HCT116 (cell line): ENCODE results near the gene ERBB4. TPM values are rescaled to one million over a fixed set of nuclear protein-coding genes. Genes with fewer than 3 reads are reported as not detected.

Experiments used
- ATAC-seq: fragments of 200-7000 bp; cut with Tn5 transposase; 2 replicates; pipeline ENCODE4 v1.9.1; 2020; ENCODE audit warnings: mild to moderate bottlenecking, moderate library complexity
- BruUV-seq: library from RNA; stranded (reverse); fragments of 400-500 nt; replicated peaks from 2 replicates; lab custom pipeline; 2021; lab: Mats Ljungman, UMichigan
- CTCF ChIA-PET: fragments of 300-600 bp; sonication (Branson Sonifier 250); formaldehyde crosslinking; loops from one replicate; lab custom pipeline; 2021; ENCODE audit warnings: antibody characterized with exemption; lab: Charles Lee
- POLR2A ChIA-PET: fragments of 300-600, 350-600 bp; sonication (Branson Sonifier 250); formaldehyde crosslinking; loops from one replicate; lab custom pipeline; 2021; ENCODE audit warnings: antibody characterized with exemption; lab: Charles Lee
- RAD21 ChIA-PET, 2 experiments: fragments of 300-600 bp; sonication (Branson Sonifier 250); formaldehyde crosslinking; loops; one replicate each; lab custom pipeline; 2023; ENCODE audit warnings: low total read pairs in 2 of 2; ENCODE audit not compliant: uncharacterized antibody in 2 of 2, unreplicated experiment in 2 of 2, low non-redundant PET in 1 of 2; lab: Charles Lee
- DNase-seq: peaks from one replicate; pipeline ENCODE4 v3.0.0-alpha.2; 2010; ENCODE audit warnings: low read depth, low spot score
- H2AFZ ChIP-seq: fragments of 200-600 bp; shearing (Covaris generic), sonication (generic); 2 replicates; pipeline ENCODE4 v1.6.1; 2017; ENCODE audit warnings: low read depth, mixed run types, mixed read lengths, antibody characterized with exemption, low read length; ENCODE audit not compliant: poor library complexity, severe bottlenecking
- H3K27ac ChIP-seq: 2 replicates; pipeline ENCODE4 v1.5.1; 2012; ENCODE audit warnings: low read depth, low read length
- H3K27me3 ChIP-seq: fragments of 200-600 bp; sonication (generic); 2 replicates; pipeline ENCODE4 v1.6.1; 2016; ENCODE audit warnings: mixed run types, low read length, mixed read lengths; ENCODE audit not compliant: insufficient read depth
- H3K36me3 ChIP-seq, 2 experiments: fragments of 200-500 bp in 1 of 2; fragments of 200-600 bp in 1 of 2; sonication (Bioruptor generic) in 1 of 2; sonication (generic) in 1 of 2; 2 replicates each; pipeline versions ENCODE4 v1.5.1 to v1.6.1; 2014 to 2016; ENCODE audit warnings: low read length in 2 of 2, inconsistent platforms in 1 of 2, mixed read lengths in 1 of 2, mixed run types in 1 of 2; ENCODE audit not compliant: insufficient read depth in 2 of 2, control insufficient read depth in 1 of 2
- H3K4me1 ChIP-seq, 2 experiments: fragments of 200-600 bp in 1 of 2; sonication (generic) in 1 of 2; 2 replicates each; pipeline versions ENCODE4 v1.5.1 to v1.6.1; 2012 to 2017; ENCODE audit warnings: low read length in 2 of 2, inconsistent platforms in 1 of 2, mild to moderate bottlenecking in 1 of 2, mixed read lengths in 1 of 2, mixed run types in 1 of 2, moderate library complexity in 1 of 2; ENCODE audit not compliant: insufficient read depth in 2 of 2, control insufficient read depth in 1 of 2
- H3K4me2 ChIP-seq: fragments of 200-600 bp; sonication (generic); 2 replicates; pipeline ENCODE4 v1.6.1; 2017; ENCODE audit warnings: mixed run types, low read length, mixed read lengths
- H3K4me3 ChIP-seq, 2 experiments: fragments of 200-600 bp in 1 of 2; sonication (generic) in 1 of 2; replicated peaks in 1 of 2; 2 replicates each; pipeline ENCODE4 v1.5.1; 2011 to 2016; ENCODE audit warnings: low read length in 2 of 2, control low read depth in 1 of 2, low read depth in 1 of 2, mild to moderate bottlenecking in 1 of 2, mixed read lengths in 1 of 2, mixed run types in 1 of 2
- H3K79me2 ChIP-seq: fragments of 200-600 bp; sonication (generic); 2 replicates; pipeline ENCODE4 v1.6.1; 2017; ENCODE audit warnings: mild to moderate bottlenecking, mixed run types, low read length, moderate library complexity, mixed read lengths; ENCODE audit not compliant: insufficient read depth
- H3K9ac ChIP-seq: fragments of 200-600 bp; sonication (generic); 2 replicates; pipeline ENCODE4 v1.6.1; 2016; ENCODE audit warnings: low read length, mixed read lengths
- H3K9me2 ChIP-seq: fragments of 200-600 bp; sonication (generic), shearing (Covaris generic); 2 replicates; pipeline ENCODE4 v1.6.1; 2017; ENCODE audit warnings: mixed run types, mild to moderate bottlenecking, moderate library complexity; ENCODE audit not compliant: insufficient read depth
- H3K9me3 ChIP-seq, 2 experiments: fragments of 200-500 bp in 1 of 2; fragments of 200-600 bp in 1 of 2; sonication (Bioruptor generic) in 1 of 2; sonication (generic) in 1 of 2; 2 replicates each; pipeline ENCODE4 v1.6.1; 2014 to 2017; ENCODE audit warnings: low read length in 2 of 2, mixed read lengths in 2 of 2, inconsistent platforms in 1 of 2, low read depth in 1 of 2, mild to moderate bottlenecking in 1 of 2, mixed run types in 1 of 2, moderate library complexity in 1 of 2; ENCODE audit not compliant: control insufficient read depth in 1 of 2, insufficient read depth in 1 of 2
- H4K20me1 ChIP-seq: fragments of 200-600 bp; sonication (generic), shearing (Covaris generic); 2 replicates; pipeline ENCODE4 v1.6.1; 2017; ENCODE audit warnings: mixed run types, mild to moderate bottlenecking, moderate library complexity; ENCODE audit not compliant: insufficient read depth
- ATF3 ChIP-seq: IDR thresholded peaks from 2 replicates; pipeline ENCODE4 v1.6.1; 2012
- CEBPB ChIP-seq: IDR thresholded peaks from 2 replicates; pipeline ENCODE4 v1.6.1; 2012; ENCODE audit warnings: low read depth
- CTCF ChIP-seq, 3 experiments: fragments of 200-600 bp in 1 of 3; sonication (generic) in 1 of 3; IDR thresholded peaks in 2 of 3; conservative IDR thresholded peaks in 1 of 3; 2 replicates each; pipeline ENCODE4 v1.5.1; 2012 to 2017; ENCODE audit warnings: low read depth in 2 of 3, low read length in 2 of 3, antibody characterized with exemption in 1 of 3, borderline replicate concordance in 1 of 3, control low read depth in 1 of 3, mild to moderate bottlenecking in 1 of 3, mixed read lengths in 1 of 3, mixed run types in 1 of 3, moderate library complexity in 1 of 3; ENCODE audit not compliant: insufficient read depth in 1 of 3
- EGR1 ChIP-seq: IDR thresholded peaks from 2 replicates; pipeline ENCODE4 v1.6.1; 2012; ENCODE audit warnings: low read depth
- ELF1 ChIP-seq: IDR thresholded peaks from 2 replicates; pipeline ENCODE4 v1.6.1; 2012; ENCODE audit warnings: low read depth, borderline replicate concordance
- EZH2 ChIP-seq: fragments of 200-600 bp; sonication (generic); IDR thresholded peaks from 2 replicates; pipeline ENCODE4 v1.6.1; 2017; ENCODE audit warnings: antibody characterized with exemption, mixed run types
- FOSL1 ChIP-seq: IDR thresholded peaks from 2 replicates; pipeline ENCODE4 v1.6.1; 2012; ENCODE audit warnings: low read depth
- JUND ChIP-seq: IDR thresholded peaks from 2 replicates; pipeline ENCODE4 v1.6.1; 2012
- MAX ChIP-seq: IDR thresholded peaks from 2 replicates; pipeline ENCODE4 v1.6.1; 2012
- POLR2AphosphoS5 ChIP-seq: IDR thresholded peaks from 2 replicates; pipeline ENCODE4 v1.6.1; 2011; ENCODE audit warnings: mild to moderate bottlenecking, low read depth, low read length, moderate library complexity
- SIN3A ChIP-seq: IDR thresholded peaks from 2 replicates; pipeline ENCODE4 v1.6.1; 2012; ENCODE audit warnings: low read depth
- SRF ChIP-seq: IDR thresholded peaks from 2 replicates; pipeline ENCODE4 v1.6.1; 2012; ENCODE audit warnings: low read depth
- TCF7L2 ChIP-seq: IDR thresholded peaks from 2 replicates; pipeline ENCODE4 v1.7.0; 2011; ENCODE audit warnings: borderline replicate concordance, inconsistent platforms; ENCODE audit not compliant: insufficient read depth, insufficient read length; ENCODE audit errors: extremely low read depth
- YY1 ChIP-seq: IDR thresholded peaks from 2 replicates; pipeline ENCODE4 v1.6.1; 2011; ENCODE audit warnings: low read length, low read depth, moderate library complexity, mild to moderate bottlenecking; ENCODE audit not compliant: insufficient replicate concordance; ENCODE audit errors: extremely low read depth
- ZBTB33 ChIP-seq: IDR thresholded peaks from 2 replicates; pipeline ENCODE4 v1.6.1; 2011; ENCODE audit warnings: mild to moderate bottlenecking, low read length, moderate library complexity; ENCODE audit not compliant: insufficient replicate concordance; ENCODE audit errors: extremely low read depth
- ZFX ChIP-seq: fragments of 450-650 bp; IDR thresholded peaks from 2 replicates; pipeline ENCODE4 v1.6.1; 2017
- ZNF274 ChIP-seq: fragments of 200-500 bp; sonication (Bioruptor generic); IDR thresholded peaks from 2 replicates; pipeline ENCODE4 v1.6.1; 2014; ENCODE audit warnings: mild to moderate bottlenecking, low read depth, low read length, inconsistent platforms
- intact Hi-C: fragments of 100-400 bp; cut with micrococcal nuclease; formaldehyde crosslinking; loops from 2 replicates; pipeline ENCODE4 v1.10.0; 2022
- total RNA-seq: library from RNA; stranded (reverse); gene quantifications from one replicate; pipeline ENCODE4 v1.2.1, GENCODE V29; 2021; ENCODE audit not compliant: unreplicated experiment

Gene ERBB4
- total RNA-seq, 1 experiment from 2014 or later, result 0.10 TPM

- Histone ChIP-seq H3K4me1 (no peaks in the 10 kb centered on the region), H3K9ac (no peak overlapping the region), H3K36me3 (no peaks in the 10 kb centered on the region), H3K27me3 (no peaks in the 10 kb centered on the region), H3K9me2 (no peaks in the 10 kb centered on the region), H3K4me3 (no peak overlapping the region), H3K27ac (no peak overlapping the region), H3K4me2 (no peak overlapping the region), H3K79me2 (no peaks in the 10 kb centered on the region), H4K20me1 (no peaks in the 10 kb centered on the region), H3K9me3 (no peaks in the 10 kb centered on the region), H2AFZ (no peak overlapping the region)
- TF ChIP-seq ZBTB33 (no peak), EZH2 (no peak), ELF1 (no peak), POLR2AphosphoS5 (no peak), JUND (no peak), YY1 (no peak)
- ChIA-PET CTCF (no interaction called here), POLR2A (no interaction called here), RAD21 (no interaction called here)
- BruUV-seq, result no TSS peak
- ATAC-seq, result no peak
- intact Hi-C loops, result no loop called here
- DNase-seq, result no peak
These were observed 571.4 kb downstream of the ERBB4 start for GRCh38 chr2:211967234-211967633.

- H3K79me2 ChIP-seq, result no peaks in the 10 kb centered on the region
- H3K9me2 ChIP-seq, result no peaks in the 10 kb centered on the region
- intact Hi-C loops, result no loop called here
- no peaks in the 10 kb centered on the region for H3K4me1 ChIP-seq
- H3K27ac ChIP-seq, result no peak overlapping the region
- no peak overlapping the region for H3K4me3 ChIP-seq
- no peaks in the 10 kb centered on the region for H3K36me3 ChIP-seq
- no peak overlapping the region for H3K4me2 ChIP-seq
- no peak overlapping the region for H3K9ac ChIP-seq
- ATAC-seq, result no peak
- no peaks in the 10 kb centered on the region for H3K27me3 ChIP-seq
- ChIA-PET RAD21 (no interaction called here), POLR2A (no interaction called here), CTCF (no interaction called here)
- no peak overlapping the region for H2AFZ ChIP-seq
- no TSS peak for BruUV-seq
- no peak for DNase-seq
- no peaks in the 10 kb centered on the region for H4K20me1 ChIP-seq
- H3K9me3 ChIP-seq, result no peaks in the 10 kb centered on the region
- no peak for TF ChIP-seq ZFX
- no peak for TF ChIP-seq SIN3A
- no peak for TF ChIP-seq EGR1
- TF ChIP-seq TCF7L2, result no peak
- no peak for TF ChIP-seq SRF
- TF ChIP-seq CEBPB, result no peak
- no peak for TF ChIP-seq JUND
- no peak for TF ChIP-seq CTCF (IDR thresholded peaks at IDR 0.05 in 2 of 3, conservative IDR thresholded peaks at IDR 0.05 in 1 of 3; ENCODE audit: borderline replicate concordance in 1 of 3, insufficient read depth in 1 of 3, low read depth in 2 of 3, low read length in 2 of 3)
- TF ChIP-seq FOSL1, result no peak
- no peak for TF ChIP-seq POLR2AphosphoS5
- TF ChIP-seq ELF1, result no peak
- TF ChIP-seq ATF3, result no peak
- no peak for TF ChIP-seq MAX
- no peak for TF ChIP-seq ZNF274
These were observed 574.6 kb downstream of the ERBB4 start for GRCh38 chr2:211963969-211964368.
